Femur (tissue), 1 donor: ENCODE results near the gene DPP10.

Experiments used
- DNase-seq: peaks from one replicate; pipeline ENCODE4 v3.0.0-alpha.2; 2017

Gene DPP10

DNA sequence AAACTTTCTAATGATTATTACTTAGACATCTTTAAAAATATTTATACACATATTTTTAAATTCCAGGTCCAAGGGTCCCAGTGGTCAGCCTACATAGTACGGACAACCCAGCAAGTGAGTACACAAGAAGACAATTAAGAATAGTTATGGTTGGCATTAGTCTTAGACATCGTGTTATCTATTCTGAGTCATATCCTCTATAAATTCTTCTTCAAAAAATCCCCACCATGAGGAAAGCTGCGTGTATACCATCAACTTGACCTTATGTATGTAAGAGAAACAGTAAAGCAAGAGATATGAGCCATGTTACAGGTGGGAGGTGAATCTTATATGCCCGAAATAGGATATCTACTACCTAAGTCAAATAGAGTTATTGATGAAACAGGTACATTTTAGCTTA lies 1339.8 kb downstream of the DPP10 start:
- no peak for DNase-seq

DNA sequence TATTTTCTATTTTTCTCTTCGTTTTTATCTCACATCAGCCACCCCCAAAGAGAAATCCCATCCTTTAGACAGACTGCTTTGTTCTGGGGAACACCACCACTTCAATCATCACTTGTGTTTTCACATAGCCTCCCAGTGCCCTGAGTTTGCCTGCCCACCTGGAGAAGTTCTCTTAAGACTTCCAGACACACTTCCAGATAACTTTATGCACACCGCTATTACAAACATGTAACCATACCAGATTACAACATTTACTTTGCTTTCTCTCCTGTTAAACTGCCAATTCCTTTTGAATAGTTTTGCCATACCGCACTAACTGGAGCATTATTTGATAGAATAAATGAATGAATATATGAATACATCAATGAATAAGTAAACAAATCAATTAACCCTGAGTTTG lies 1353.6 kb downstream of the DPP10 start:
- no peak for DNase-seq

- no peak for DNase-seq
Observed at GRCh38 chr2:115807276-115807675, 1364.8 kb downstream of the DPP10 start.

- no peak for DNase-seq
Observed at GRCh38 chr2:115825912-115826311, 1383.5 kb downstream of the DPP10 start.

- DNase-seq: no peak
Observed at GRCh38 chr2:115833196-115833595, 1390.8 kb downstream of the DPP10 start.

GRCh38 chr2:115838539-115838938 lies 1396.1 kb downstream of the DPP10 start:
- no peak for DNase-seq

DNA sequence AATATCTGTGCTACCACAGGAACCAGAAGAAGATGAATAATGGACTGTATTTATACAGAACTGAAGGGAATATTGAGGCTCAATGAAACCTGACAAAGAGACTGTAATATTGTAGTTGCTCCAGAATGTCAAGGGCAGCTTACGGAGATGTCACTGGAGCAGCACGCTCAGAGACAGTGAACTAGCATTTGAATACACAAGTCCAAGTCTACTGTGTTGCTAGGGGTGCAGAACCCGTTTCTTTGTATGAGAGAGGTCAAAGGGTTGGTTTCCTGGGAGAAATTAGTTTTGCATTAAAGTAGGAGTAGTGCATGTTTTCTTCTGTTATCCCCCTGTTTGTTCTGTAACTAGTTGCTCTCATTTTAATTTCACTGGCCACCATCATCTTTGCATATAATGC lies 1399.9 kb downstream of the DPP10 start:
- no peak for DNase-seq

GRCh38 chr2:115848192-115848591 lies 1405.8 kb downstream of the DPP10 start:
- no peak for DNase-seq

- DNase-seq: no peak
Observed at GRCh38 chr2:115867024-115867423, 1424.6 kb downstream of the DPP10 start.

DNA sequence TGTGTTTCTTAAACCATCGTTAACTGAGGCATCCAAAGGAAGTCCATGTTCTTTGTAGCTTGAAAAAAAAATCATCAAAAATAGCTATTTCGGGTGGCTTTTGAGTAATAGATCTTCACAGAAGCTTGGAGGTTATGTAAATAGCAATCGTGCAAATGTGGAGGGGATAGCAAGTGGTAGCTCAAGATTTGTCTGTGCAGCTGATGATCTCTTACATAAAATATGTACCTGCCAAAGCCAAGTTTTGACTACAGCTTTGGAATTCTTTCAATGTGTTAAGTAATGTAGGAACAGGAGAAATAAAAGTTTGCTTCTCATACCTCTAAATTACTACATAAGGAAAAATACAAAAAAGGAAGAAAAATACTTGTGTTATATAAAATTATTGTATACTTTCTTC lies 1432.0 kb downstream of the DPP10 start:
- DNase-seq: no peak

DNA sequence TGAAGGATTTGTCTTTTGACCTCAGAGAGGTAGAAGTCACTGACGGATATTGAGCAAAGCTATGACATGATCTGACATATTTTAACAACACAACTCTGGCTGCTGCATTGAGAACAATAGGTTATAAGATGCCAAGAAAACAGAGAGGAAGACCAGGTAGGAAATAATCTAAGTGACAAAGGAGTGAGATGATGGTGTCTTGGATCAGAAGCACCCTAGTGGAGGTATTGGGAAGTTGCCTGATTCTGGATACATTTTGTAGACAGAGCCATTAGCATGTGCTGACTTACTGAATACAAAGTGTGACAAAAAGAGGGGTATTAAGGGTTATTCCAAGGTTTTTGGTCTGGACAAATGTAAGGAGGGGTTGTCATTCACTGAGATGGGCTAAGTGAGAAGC lies 1438.1 kb downstream of the DPP10 start:
- no peak for DNase-seq

GRCh38 chr2:115887209-115887776 lies 1444.9 kb downstream of the DPP10 start:
- no peak for DNase-seq
